ENCODE results near the gene ZHX3. TPM values are rescaled to one million over a fixed set of nuclear protein-coding genes. Genes with fewer than 3 reads are reported as not detected.
A peak's percentile ranks its signal among the peaks of the same experiment; 100 is the strongest.

Gene ZHX3
- total and polyA plus RNA-seq, 8 donors, result 6.6 to 59.3 (median 18.7) TPM

- no peak for DNase-seq
- Histone ChIP-seq H3K27ac (no peak overlapping the region), H3K27me3 (no peaks in the 10 kb centered on the region), H3K36me3 (no peaks in the 10 kb centered on the region), H3K4me3 (no peak overlapping the region), H3K4me1 (peaks cover 3 to 34% (median 15%) of the 10 kb centered on the region in 4 donors), H3K9me3 (no peaks in the 10 kb centered on the region)
- WGBS, 5 donors, result 90 to 98% (median 96%) methylated on average over 1 of the region's 1 CpG
- intact Hi-C loops (cut with DNase I; ENCODE audit: low total_unique reads), result loop anchor here (10.0 kb wide), 1 partner anchor 49 kb away; no protein-coding TSS in a partner anchor
- TF ChIP-seq, protein P1, sequence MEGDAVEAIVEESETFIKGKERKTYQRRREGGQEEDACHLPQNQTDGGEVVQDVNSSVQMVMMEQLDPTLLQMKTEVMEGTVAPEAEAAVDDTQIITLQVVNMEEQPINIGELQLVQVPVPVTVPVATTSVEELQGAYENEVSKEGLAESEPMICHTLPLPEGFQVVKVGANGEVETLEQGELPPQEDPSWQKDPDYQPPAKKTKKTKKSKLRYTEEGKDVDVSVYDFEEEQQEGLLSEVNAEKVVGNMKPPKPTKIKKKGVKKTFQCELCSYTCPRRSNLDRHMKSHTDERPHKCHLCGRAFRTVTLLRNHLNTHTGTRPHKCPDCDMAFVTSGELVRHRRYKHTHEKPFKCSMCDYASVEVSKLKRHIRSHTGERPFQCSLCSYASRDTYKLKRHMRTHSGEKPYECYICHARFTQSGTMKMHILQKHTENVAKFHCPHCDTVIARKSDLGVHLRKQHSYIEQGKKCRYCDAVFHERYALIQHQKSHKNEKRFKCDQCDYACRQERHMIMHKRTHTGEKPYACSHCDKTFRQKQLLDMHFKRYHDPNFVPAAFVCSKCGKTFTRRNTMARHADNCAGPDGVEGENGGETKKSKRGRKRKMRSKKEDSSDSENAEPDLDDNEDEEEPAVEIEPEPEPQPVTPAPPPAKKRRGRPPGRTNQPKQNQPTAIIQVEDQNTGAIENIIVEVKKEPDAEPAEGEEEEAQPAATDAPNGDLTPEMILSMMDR (IDR thresholded peaks at IDR 0.05), result no peak
- TF ChIP-seq POLR2A (IDR thresholded peaks at IDR 0.05), result no peak
- no peak for TF ChIP-seq EP300 (IDR thresholded peaks at IDR 0.05)
- TF ChIP-seq POLR2AphosphoS5 (IDR thresholded peaks at IDR 0.05), result no peak
These were observed 93.2 kb downstream of the ZHX3 start for GRCh38 chr20:41224281-41224680.

GRCh38 chr20:41223112-41223511 lies 94.4 kb downstream of the ZHX3 start:
- no peaks in the 10 kb centered on the region for H3K9me3 ChIP-seq
- no peaks in the 10 kb centered on the region for H3K36me3 ChIP-seq
- intact Hi-C loops (cut with DNase I; ENCODE audit: low total_unique reads), result loop anchor here (10.0 kb wide), 1 partner anchor 48 kb away; no protein-coding TSS in a partner anchor
- no peak overlapping the region for H3K4me3 ChIP-seq
- TF ChIP-seq, protein P1 (IDR thresholded peaks at IDR 0.05), result no peak
- TF ChIP-seq POLR2A (IDR thresholded peaks at IDR 0.05) (no peak), EP300 (IDR thresholded peaks at IDR 0.05) (no peak), POLR2AphosphoS5 (IDR thresholded peaks at IDR 0.05) (no peak)
- no peaks in the 10 kb centered on the region for H3K27me3 ChIP-seq
- H3K4me1 ChIP-seq, result peaks cover 3 to 31% (median 15%) of the 10 kb centered on the region in 4 donors
- H3K27ac ChIP-seq, result peak overlapping the region in 4 of 5 donors; percentile 6 to 77 (median 53)
- DNase-seq, result no peak

DNA sequence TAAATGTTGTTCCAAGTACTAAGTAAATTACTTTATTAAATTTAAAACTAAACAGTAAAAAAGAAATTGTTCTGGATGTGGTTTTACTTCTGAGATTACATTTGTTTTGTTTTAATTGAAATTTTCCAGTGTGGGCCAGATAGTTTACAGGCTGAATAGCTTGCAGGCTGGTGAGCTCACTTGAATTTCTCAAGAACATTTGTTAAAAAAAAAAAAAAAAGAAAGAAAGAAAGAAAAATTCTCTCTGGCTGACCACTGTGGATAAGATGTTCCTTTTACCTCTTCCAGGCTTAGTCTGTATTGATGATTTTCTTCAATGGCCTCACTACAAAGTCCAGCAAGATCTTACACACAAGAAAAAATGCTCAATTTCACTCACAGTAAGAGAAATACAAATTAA lies 94.8 kb downstream of the ZHX3 start:
- Histone ChIP-seq H3K4me1 (peaks cover 3 to 31% (median 15%) of the 10 kb centered on the region in 4 donors), H3K4me3 (no peak overlapping the region), H3K9me3 (no peaks in the 10 kb centered on the region), H3K27me3 (no peaks in the 10 kb centered on the region), H3K36me3 (no peaks in the 10 kb centered on the region), H3K27ac (peak overlapping the region in 4 of 5 donors; percentile 44 to 77 (median 62))
- intact Hi-C loops (cut with DNase I; ENCODE audit: low total_unique reads), result loop anchor here (10.0 kb wide), 1 partner anchor 48 kb away; no protein-coding TSS in a partner anchor
- DNase-seq, result no peak
- TF ChIP-seq EP300 (IDR thresholded peaks at IDR 0.05) (no peak), POLR2A (IDR thresholded peaks at IDR 0.05) (no peak), POLR2AphosphoS5 (IDR thresholded peaks at IDR 0.05) (no peak)
- TF ChIP-seq, protein P1 (IDR thresholded peaks at IDR 0.05), result no peak

GRCh38 chr20:41222296-41222695 lies 95.2 kb downstream of the ZHX3 start:
- H3K27me3 ChIP-seq, result no peaks in the 10 kb centered on the region
- intact Hi-C loops (cut with DNase I; ENCODE audit: low total_unique reads), result loop anchor here (10.0 kb wide), 1 partner anchor 47 kb away; no protein-coding TSS in a partner anchor
- H3K4me1 ChIP-seq, result peaks cover 3 to 31% (median 15%) of the 10 kb centered on the region in 4 donors
- 78 to 92% (median 88%) methylated on average over 1 of the region's 1 CpG for WGBS, 5 donors
- no peaks in the 10 kb centered on the region for H3K9me3 ChIP-seq
- no peaks in the 10 kb centered on the region for H3K36me3 ChIP-seq
- DNase-seq, result peak in 1 of 2 donors; percentile 32
- TF ChIP-seq, protein P1 (IDR thresholded peaks at IDR 0.05), result no peak
- TF ChIP-seq EP300 (IDR thresholded peaks at IDR 0.05) (no peak), POLR2A (IDR thresholded peaks at IDR 0.05) (no peak), POLR2AphosphoS5 (IDR thresholded peaks at IDR 0.05) (no peak)
- H3K27ac ChIP-seq, result peak overlapping the region in 4 of 5 donors; percentile 44 to 77 (median 62)
- H3K4me3 ChIP-seq, result no peak overlapping the region

All from stomach (tissue), 9 donors.